ENCODE data around the gene RHBDF1. TPM values are rescaled to one million over a fixed set of nuclear protein-coding genes. Genes with fewer than 3 reads are reported as not detected.

The RHBDF1 gene
- total RNA-seq, 2 donors from 2014 or later = 109 to 138 TPM

DNA sequence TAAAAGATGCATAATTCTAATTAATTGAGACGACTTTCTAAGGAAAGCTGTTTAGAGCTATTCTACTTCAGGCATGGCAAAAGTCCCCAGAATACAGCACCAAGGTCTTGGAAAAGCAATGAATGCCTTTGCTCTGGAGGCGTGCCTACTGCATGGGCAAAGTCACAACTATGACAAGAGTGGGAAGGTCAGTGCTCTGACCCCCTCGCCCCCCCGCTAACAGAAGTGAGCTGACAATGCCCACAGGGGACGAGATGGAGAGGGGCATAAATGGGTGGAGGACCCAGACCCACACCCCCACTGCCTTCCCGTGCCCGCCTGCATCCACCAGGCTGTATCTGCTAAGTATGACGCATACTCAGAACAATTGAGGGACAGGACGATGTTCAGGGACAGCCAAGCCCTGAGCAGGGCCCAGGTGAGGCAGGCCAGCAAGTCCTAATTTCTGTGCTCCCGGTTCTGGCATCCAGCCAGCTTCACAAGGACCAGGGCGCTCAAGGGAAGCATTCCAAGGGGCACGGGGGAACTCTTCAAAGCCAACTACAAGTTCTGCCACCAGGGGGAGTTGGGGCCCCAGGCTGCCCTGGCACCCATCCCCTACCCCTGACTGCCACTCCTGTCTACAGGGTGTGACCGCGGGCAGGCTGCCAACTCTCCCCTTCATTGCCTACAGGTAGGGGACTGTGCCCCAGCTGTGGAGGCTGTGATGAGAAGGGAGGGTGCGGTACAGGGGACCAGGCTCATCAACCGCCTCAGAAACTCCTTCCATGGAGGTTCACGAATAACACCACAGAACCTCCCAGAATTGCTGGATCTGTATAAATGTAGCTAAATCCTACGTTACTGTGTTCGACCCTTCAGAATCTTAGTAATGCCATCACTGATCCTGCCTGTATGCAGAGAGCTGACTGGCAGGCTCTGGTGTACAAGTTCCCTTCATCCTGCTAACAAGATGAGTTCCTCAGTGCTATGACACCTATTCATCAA lies 45.2 kb upstream of the RHBDF1 start:
- H3K27me3 ChIP-seq (replicated peaks; ENCODE audit: insufficient read depth) = no peaks in the 10 kb centered on the region

GRCh38 chr16:116015-116414 lies 43.6 kb upstream of the RHBDF1 start:
- Histone ChIP-seq H3K9me3 (no peaks in the 10 kb centered on the region), H3K4me1 (ENCODE audit: control insufficient read depth in 1 of 2, low read depth in 2 of 2) (peaks cover 0 to 9% of the 10 kb centered on the region in 2 donors), H3K36me3 (peaks cover 10% of the 10 kb centered on the region), H3K27ac (no peak overlapping the region), H3K27me3 (replicated peaks; ENCODE audit: insufficient read depth) (no peaks in the 10 kb centered on the region), H3K4me3 (no peak overlapping the region)
- DNase-seq (ENCODE audit: low spot score) = no peak
- TF ChIP-seq, protein P1, sequence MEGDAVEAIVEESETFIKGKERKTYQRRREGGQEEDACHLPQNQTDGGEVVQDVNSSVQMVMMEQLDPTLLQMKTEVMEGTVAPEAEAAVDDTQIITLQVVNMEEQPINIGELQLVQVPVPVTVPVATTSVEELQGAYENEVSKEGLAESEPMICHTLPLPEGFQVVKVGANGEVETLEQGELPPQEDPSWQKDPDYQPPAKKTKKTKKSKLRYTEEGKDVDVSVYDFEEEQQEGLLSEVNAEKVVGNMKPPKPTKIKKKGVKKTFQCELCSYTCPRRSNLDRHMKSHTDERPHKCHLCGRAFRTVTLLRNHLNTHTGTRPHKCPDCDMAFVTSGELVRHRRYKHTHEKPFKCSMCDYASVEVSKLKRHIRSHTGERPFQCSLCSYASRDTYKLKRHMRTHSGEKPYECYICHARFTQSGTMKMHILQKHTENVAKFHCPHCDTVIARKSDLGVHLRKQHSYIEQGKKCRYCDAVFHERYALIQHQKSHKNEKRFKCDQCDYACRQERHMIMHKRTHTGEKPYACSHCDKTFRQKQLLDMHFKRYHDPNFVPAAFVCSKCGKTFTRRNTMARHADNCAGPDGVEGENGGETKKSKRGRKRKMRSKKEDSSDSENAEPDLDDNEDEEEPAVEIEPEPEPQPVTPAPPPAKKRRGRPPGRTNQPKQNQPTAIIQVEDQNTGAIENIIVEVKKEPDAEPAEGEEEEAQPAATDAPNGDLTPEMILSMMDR (IDR thresholded peaks at IDR 0.05) = no peak
- no peak for ATAC-seq (ENCODE audit: insufficient number of reproducible peaks, low FRiP score, low read depth)

More for the DNA sequence above, 45.2 kb upstream of the RHBDF1 start:
- TF ChIP-seq, protein P1 (IDR thresholded peaks at IDR 0.05) = peak; percentile 50
- H3K36me3 ChIP-seq = peaks cover 10% of the 10 kb centered on the region
- ATAC-seq (ENCODE audit: insufficient number of reproducible peaks, low FRiP score, low read depth) = no peak
- no peak overlapping the region for H3K27ac ChIP-seq
- no peak overlapping the region for H3K4me3 ChIP-seq
- peaks cover 0 to 11% of the 10 kb centered on the region in 2 donors for H3K4me1 ChIP-seq (ENCODE audit: control insufficient read depth in 1 of 2, low read depth in 2 of 2)
- H3K9me3 ChIP-seq = no peaks in the 10 kb centered on the region
- DNase-seq (ENCODE audit: low spot score) = no peak

GRCh38 chr16:114327-114726 lies 41.9 kb upstream of the RHBDF1 start:
- H3K27me3 ChIP-seq (replicated peaks; ENCODE audit: insufficient read depth) = no peaks in the 10 kb centered on the region
- TF ChIP-seq, protein P1 (IDR thresholded peaks at IDR 0.05) = no peak
- no peak overlapping the region for H3K27ac ChIP-seq
- ATAC-seq (ENCODE audit: insufficient number of reproducible peaks, low FRiP score, low read depth) (no peak), DNase-seq (ENCODE audit: low spot score) (no peak)
- no peak overlapping the region for H3K4me3 ChIP-seq
- H3K9me3 ChIP-seq = no peaks in the 10 kb centered on the region
- peaks cover 10% of the 10 kb centered on the region for H3K36me3 ChIP-seq
- H3K4me1 ChIP-seq (ENCODE audit: control insufficient read depth in 1 of 2, low read depth in 2 of 2) = peaks cover 0 to 7% of the 10 kb centered on the region in 2 donors

DNA sequence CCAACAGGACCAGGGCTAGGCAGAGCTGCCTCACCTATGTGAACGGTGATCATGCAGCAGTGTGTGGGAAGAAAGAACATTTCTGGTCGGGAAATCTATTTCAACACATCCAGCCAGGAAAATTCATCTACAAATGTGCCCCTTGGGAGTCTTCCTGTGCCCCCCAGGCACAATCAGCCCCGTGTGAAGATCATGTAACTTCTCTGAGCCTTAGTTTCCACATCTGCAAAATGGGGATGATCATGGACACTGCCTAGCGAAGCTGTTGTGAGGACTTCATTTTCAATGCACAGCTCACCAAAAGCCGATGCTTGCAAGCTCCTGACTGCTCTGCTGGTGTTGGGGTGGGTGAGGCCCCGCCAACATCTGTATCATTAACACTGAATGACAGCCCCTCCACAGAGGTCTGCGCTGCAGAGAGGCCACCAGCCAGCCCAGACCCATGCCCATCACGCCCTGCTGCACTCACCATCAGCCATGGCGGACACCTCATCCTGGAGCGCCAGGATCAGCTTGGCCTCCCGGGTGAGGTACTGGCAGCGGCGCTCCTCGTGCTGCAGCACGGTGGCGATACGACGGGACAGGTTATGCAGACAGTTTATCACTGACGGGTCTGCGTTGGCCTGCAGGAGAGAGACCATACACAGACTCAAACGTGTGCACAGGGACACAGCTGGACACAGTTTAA lies 39.9 kb upstream of the RHBDF1 start:
- DNase-seq (ENCODE audit: low spot score) = no peak
- H3K27ac ChIP-seq = no peak overlapping the region
- TF ChIP-seq, protein P1 (IDR thresholded peaks at IDR 0.05) = no peak
- no peak for ATAC-seq (ENCODE audit: insufficient number of reproducible peaks, low FRiP score, low read depth)
- H3K4me3 ChIP-seq = no peak overlapping the region
- peaks cover 7% of the 10 kb centered on the region for H3K36me3 ChIP-seq
- H3K4me1 ChIP-seq (ENCODE audit: control insufficient read depth in 1 of 2, low read depth in 2 of 2) = peaks cover 0 to 7% of the 10 kb centered on the region in 2 donors
- no peaks in the 10 kb centered on the region for H3K27me3 ChIP-seq (replicated peaks; ENCODE audit: insufficient read depth)
- no peaks in the 10 kb centered on the region for H3K9me3 ChIP-seq
